ENCODE measurements around the gene BOK.

The BOK gene

DNA sequence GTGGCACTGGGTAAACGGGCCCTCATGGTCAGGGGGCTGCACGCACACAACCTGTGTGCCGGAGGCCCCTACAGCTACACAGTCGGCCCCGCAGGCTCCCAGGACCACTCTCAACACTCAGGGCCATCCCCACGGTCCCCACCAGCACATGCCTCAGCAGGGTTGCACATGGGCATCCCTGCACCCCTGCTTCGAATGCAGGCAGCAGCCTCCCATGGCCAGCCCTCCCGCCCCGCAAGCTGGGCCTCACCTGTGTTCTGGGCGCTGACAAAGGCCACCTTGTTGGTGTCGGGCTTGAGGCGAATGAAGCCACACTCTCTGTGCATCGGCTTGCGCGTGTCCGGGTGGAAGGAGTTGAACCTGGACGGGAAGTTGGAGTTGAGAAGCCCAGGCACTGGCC lies 44.2 kb downstream of the BOK start:
- Histone ChIP-seq H3K27ac (ENCODE audit: low read length) (no peak overlapping the region), H3K9me3 (ENCODE audit: insufficient read depth, low read length, severe bottlenecking) (no peaks in the 10 kb centered on the region), H3K4me2 (ENCODE audit: insufficient read depth, low read length) (no peak overlapping the region), H3K79me2 (ENCODE audit: insufficient read depth, low read length) (peaks cover 1% of the 10 kb centered on the region; the same call in 1 of the 2 replicates), H3K4me3 (ENCODE audit: low read depth in 1 of 2, low read length in 2 of 2) (no peak overlapping the region), H3K4me1 (ENCODE audit: insufficient read depth, low read length) (no peaks in the 10 kb centered on the region), H3K36me3 (ENCODE audit: insufficient read depth, low read length) (peaks cover 68% of the 10 kb centered on the region), H2AFZ (ENCODE audit: low read depth, low read length) (no peak overlapping the region), H4K20me1 (ENCODE audit: insufficient read depth, low read length) (peaks cover 4% of the 10 kb centered on the region), H3K9ac (ENCODE audit: low read depth, low read length) (no peak overlapping the region), H3K27me3 (ENCODE audit: insufficient read depth, low read length, poor library complexity) (no peaks in the 10 kb centered on the region)
- no peak for TF ChIP-seq EZH2 (IDR thresholded peaks at IDR 0.05; ENCODE audit: borderline replicate concordance, low read depth, low read length, severe bottlenecking)
- TF ChIP-seq, protein P1, sequence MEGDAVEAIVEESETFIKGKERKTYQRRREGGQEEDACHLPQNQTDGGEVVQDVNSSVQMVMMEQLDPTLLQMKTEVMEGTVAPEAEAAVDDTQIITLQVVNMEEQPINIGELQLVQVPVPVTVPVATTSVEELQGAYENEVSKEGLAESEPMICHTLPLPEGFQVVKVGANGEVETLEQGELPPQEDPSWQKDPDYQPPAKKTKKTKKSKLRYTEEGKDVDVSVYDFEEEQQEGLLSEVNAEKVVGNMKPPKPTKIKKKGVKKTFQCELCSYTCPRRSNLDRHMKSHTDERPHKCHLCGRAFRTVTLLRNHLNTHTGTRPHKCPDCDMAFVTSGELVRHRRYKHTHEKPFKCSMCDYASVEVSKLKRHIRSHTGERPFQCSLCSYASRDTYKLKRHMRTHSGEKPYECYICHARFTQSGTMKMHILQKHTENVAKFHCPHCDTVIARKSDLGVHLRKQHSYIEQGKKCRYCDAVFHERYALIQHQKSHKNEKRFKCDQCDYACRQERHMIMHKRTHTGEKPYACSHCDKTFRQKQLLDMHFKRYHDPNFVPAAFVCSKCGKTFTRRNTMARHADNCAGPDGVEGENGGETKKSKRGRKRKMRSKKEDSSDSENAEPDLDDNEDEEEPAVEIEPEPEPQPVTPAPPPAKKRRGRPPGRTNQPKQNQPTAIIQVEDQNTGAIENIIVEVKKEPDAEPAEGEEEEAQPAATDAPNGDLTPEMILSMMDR (IDR thresholded peaks at IDR 0.05; ENCODE audit: borderline replicate concordance, extremely low read depth, low read length, poor library complexity, severe bottlenecking), result no peak
- DNase-seq (no peak), ATAC-seq (ENCODE audit: insufficient read depth, low read depth) (no peak)

DNA sequence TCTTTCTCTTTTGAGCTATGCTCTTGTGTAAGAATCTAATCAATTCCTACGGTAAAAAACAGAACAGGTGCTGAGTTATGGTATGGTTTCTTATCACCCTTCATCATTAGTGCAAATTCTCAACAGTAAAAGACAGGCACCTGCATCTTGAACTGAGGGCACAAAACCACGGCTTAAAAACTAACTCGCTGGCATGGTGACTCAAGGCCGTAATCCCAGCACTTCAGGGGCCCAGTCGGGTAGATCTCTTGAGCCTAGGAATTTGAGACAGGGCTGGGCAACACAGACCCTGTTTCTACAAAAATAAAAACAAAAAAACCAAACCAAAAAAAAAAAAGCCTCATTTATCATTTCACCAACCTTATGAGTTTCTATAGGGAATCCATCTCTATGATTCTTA lies 45.1 kb downstream of the BOK start:
- peaks cover 7% of the 10 kb centered on the region for H4K20me1 ChIP-seq (ENCODE audit: insufficient read depth, low read length)
- H3K9me3 ChIP-seq (ENCODE audit: insufficient read depth, low read length, severe bottlenecking), result no peaks in the 10 kb centered on the region
- peaks cover 1% of the 10 kb centered on the region; the same call in 1 of the 2 replicates for H3K79me2 ChIP-seq (ENCODE audit: insufficient read depth, low read length)
- no peak overlapping the region for H3K9ac ChIP-seq (ENCODE audit: low read depth, low read length)
- DNase-seq (no peak), ATAC-seq (ENCODE audit: insufficient read depth, low read depth) (peak; percentile 45; the same call in 1 of the 3 replicates)
- no peaks in the 10 kb centered on the region for H3K27me3 ChIP-seq (ENCODE audit: insufficient read depth, low read length, poor library complexity)
- peaks cover 67% of the 10 kb centered on the region for H3K36me3 ChIP-seq (ENCODE audit: insufficient read depth, low read length)
- no peak overlapping the region for H3K4me3 ChIP-seq (ENCODE audit: low read depth in 1 of 2, low read length in 2 of 2)
- no peak overlapping the region for H2AFZ ChIP-seq (ENCODE audit: low read depth, low read length)
- H3K27ac ChIP-seq (ENCODE audit: low read length), result no peak overlapping the region
- H3K4me2 ChIP-seq (ENCODE audit: insufficient read depth, low read length), result no peak overlapping the region
- TF ChIP-seq, protein P1 (IDR thresholded peaks at IDR 0.05; ENCODE audit: borderline replicate concordance, extremely low read depth, low read length, poor library complexity, severe bottlenecking), result no peak
- no peak for TF ChIP-seq EZH2 (IDR thresholded peaks at IDR 0.05; ENCODE audit: borderline replicate concordance, low read depth, low read length, severe bottlenecking)
- H3K4me1 ChIP-seq (ENCODE audit: insufficient read depth, low read length), result no peaks in the 10 kb centered on the region

DNA sequence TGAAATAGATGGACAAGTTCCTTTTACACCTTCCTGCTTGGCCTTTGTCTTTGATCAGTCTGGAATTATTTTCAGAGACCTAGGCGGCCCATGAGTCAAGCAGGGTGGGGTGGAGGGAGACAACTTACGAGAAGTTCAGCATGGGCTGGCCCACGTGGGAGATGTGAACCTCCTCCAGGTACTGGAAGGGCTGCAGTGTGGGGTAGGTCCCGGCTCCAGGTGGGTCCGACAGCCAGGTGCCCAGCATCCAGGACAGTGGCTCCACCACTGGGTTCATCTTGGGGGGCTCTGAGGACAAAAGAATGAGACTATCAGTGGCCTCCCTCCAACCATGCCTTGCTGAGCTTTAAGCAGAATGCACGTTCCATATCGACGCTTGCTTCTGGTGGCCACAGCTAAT lies 47.6 kb downstream of the BOK start:
- Histone ChIP-seq H3K4me2 (ENCODE audit: insufficient read depth, low read length) (no peak overlapping the region), H2AFZ (ENCODE audit: low read depth, low read length) (no peak overlapping the region), H3K4me3 (ENCODE audit: low read depth in 1 of 2, low read length in 2 of 2) (no peak overlapping the region), H4K20me1 (ENCODE audit: insufficient read depth, low read length) (peaks cover 18% of the 10 kb centered on the region), H3K36me3 (ENCODE audit: insufficient read depth, low read length) (peaks cover 60% of the 10 kb centered on the region), H3K4me1 (ENCODE audit: insufficient read depth, low read length) (no peaks in the 10 kb centered on the region), H3K9ac (ENCODE audit: low read depth, low read length) (no peak overlapping the region), H3K27ac (ENCODE audit: low read length) (no peak overlapping the region), H3K27me3 (ENCODE audit: insufficient read depth, low read length, poor library complexity) (no peaks in the 10 kb centered on the region), H3K79me2 (ENCODE audit: insufficient read depth, low read length) (peaks cover 8% of the 10 kb centered on the region), H3K9me3 (ENCODE audit: insufficient read depth, low read length, severe bottlenecking) (no peaks in the 10 kb centered on the region)
- no peak for ATAC-seq (ENCODE audit: insufficient read depth, low read depth)
- TF ChIP-seq, protein P1 (IDR thresholded peaks at IDR 0.05; ENCODE audit: borderline replicate concordance, extremely low read depth, low read length, poor library complexity, severe bottlenecking), result no peak
- TF ChIP-seq EZH2 (IDR thresholded peaks at IDR 0.05; ENCODE audit: borderline replicate concordance, low read depth, low read length, severe bottlenecking), result no peak
- no peak for DNase-seq
